HepG2 (cell line): ENCODE measurements around the gene LRRC45. TPM values are rescaled to one million over a fixed set of nuclear protein-coding genes. Genes with fewer than 3 reads are reported as not detected.

Experiments
- CREM ChIP-seq, 2 experiments: sonication (generic) in 1 of 2; formaldehyde crosslinking in 1 of 2; IDR thresholded peaks; 2 replicates each; pipeline versions ENCODE4 v1.4.0 to v1.6.1; 2016 to 2020; ENCODE audit warnings: antibody characterized with exemption in 1 of 2, mild to moderate bottlenecking in 1 of 2, missing genetic modification reagents in 1 of 2
- DMAP1 ChIP-seq: IDR thresholded peaks from 2 replicates; pipeline ENCODE4 v1.6.1; 2016
- EHMT2 ChIP-seq: fragments of 200-600 bp; sonication (generic); IDR thresholded peaks from 2 replicates; pipeline ENCODE4 v1.7.0; 2017; ENCODE audit warnings: antibody characterized with exemption, low read depth, low read length, borderline replicate concordance
- ETS1 ChIP-seq: sonication (generic); formaldehyde crosslinking; IDR thresholded peaks from 2 replicates; pipeline ENCODE4 v1.4.0; 2020; ENCODE audit warnings: missing genetic modification reagents
- FOSL1 ChIP-seq: sonication (generic); formaldehyde crosslinking; IDR thresholded peaks from 2 replicates; pipeline ENCODE4 v1.9.0; 2021; ENCODE audit warnings: missing genetic modification reagents, borderline replicate concordance
- GLI4 ChIP-seq: sonication (generic); formaldehyde crosslinking; IDR thresholded peaks from 2 replicates; pipeline ENCODE4 v1.5.1; 2020; ENCODE audit warnings: missing genetic modification reagents, mild to moderate bottlenecking, moderate library complexity, borderline replicate concordance
- GTF3A ChIP-seq: sonication (generic); formaldehyde crosslinking; conservative IDR thresholded peaks from 2 replicates; pipeline ENCODE4 v1.4.0; 2020; ENCODE audit warnings: mild to moderate bottlenecking, missing genetic modification reagents
- HNRNPL ChIP-seq: fragments of 200-400 bp; formaldehyde crosslinking; IDR thresholded peaks from 2 replicates; pipeline ENCODE4 v1.6.1; 2017; ENCODE audit warnings: mild to moderate bottlenecking, low read depth, low read length
- KDM2A ChIP-seq: sonication (generic); formaldehyde crosslinking; IDR thresholded peaks from 2 replicates; pipeline ENCODE4 v1.4.0; 2020; ENCODE audit warnings: low read depth, missing genetic modification reagents, borderline replicate concordance
- MAFK ChIP-seq, 2 experiments: IDR thresholded peaks in 1 of 2; conservative IDR thresholded peaks in 1 of 2; 2 replicates each; pipeline ENCODE4 v1.6.1; 2011; ENCODE audit warnings: improper control_type of control experiment in 2 of 2, low read length in 2 of 2
- MAX ChIP-seq: IDR thresholded peaks from 2 replicates; pipeline ENCODE4 v1.6.1; 2012; ENCODE audit warnings: inconsistent platforms
- NRL ChIP-seq: sonication (generic); formaldehyde crosslinking; IDR thresholded peaks from 2 replicates; pipeline ENCODE4 v1.5.0; 2020; ENCODE audit warnings: missing genetic modification reagents, mild to moderate bottlenecking, moderate library complexity, borderline replicate concordance
- RARA ChIP-seq: IDR thresholded peaks from 2 replicates; pipeline ENCODE4 v1.6.1; 2016; ENCODE audit warnings: missing genetic modification reagents, missing compliant biosample characterization
- REL ChIP-seq: sonication (generic); formaldehyde crosslinking; conservative IDR thresholded peaks from 2 replicates; pipeline ENCODE4 v1.8.0; 2022; ENCODE audit warnings: mild to moderate bottlenecking, missing genetic modification reagents, moderate library complexity
- SP4 ChIP-seq: sonication (generic); formaldehyde crosslinking; IDR thresholded peaks from 2 replicates; pipeline ENCODE4 v1.8.1; 2023; ENCODE audit warnings: mild to moderate bottlenecking, missing genetic modification reagents
- TGIF2 ChIP-seq: IDR thresholded peaks from 2 replicates; pipeline ENCODE4 v1.6.1; 2016; ENCODE audit warnings: control low read depth, missing compliant biosample characterization
- ZNF318 ChIP-seq: sonication (generic); formaldehyde crosslinking; IDR thresholded peaks from 2 replicates; pipeline ENCODE4 v1.4.0; 2020; ENCODE audit warnings: mild to moderate bottlenecking, missing genetic modification reagents
- ZNF354B ChIP-seq: sonication (generic); formaldehyde crosslinking; IDR thresholded peaks from 2 replicates; pipeline ENCODE4 v1.8.0; 2022; ENCODE audit warnings: mild to moderate bottlenecking, missing genetic modification reagents
- ZNF557 ChIP-seq: sonication (generic); formaldehyde crosslinking; IDR thresholded peaks from 2 replicates; pipeline ENCODE4 v1.4.0; 2020; ENCODE audit warnings: missing genetic modification reagents
- ZNF777 ChIP-seq: sonication (generic); formaldehyde crosslinking; IDR thresholded peaks from 2 replicates; pipeline ENCODE4 v1.4.0; 2020; ENCODE audit warnings: missing genetic modification reagents
- ZNF792 ChIP-seq: IDR thresholded peaks from 2 replicates; pipeline ENCODE4 v1.6.1; 2016
- polyA plus RNA-seq, 8 experiments: library from polyadenylated mRNA; depleted of rRNA in 3 of 8; stranded (reverse) in 7 of 8; unstranded in 1 of 8; fragments of >200 nt; fragmentation: Illumina TruSeq in 4 of 8; extraction: Trizol in 4 of 8; gene quantifications; 2 replicates each; pipeline versions ENCODE4 v1.2.1 to v1.2.3, GENCODE V29; 2011 to 2016; ENCODE audit warnings: low read depth in 4 of 8, missing spikeins in 1 of 8, mixed read lengths in 1 of 8; ENCODE audit not compliant: insufficient read depth in 1 of 8
- total RNA-seq, 5 experiments: library from RNA; depleted of rRNA; stranded (reverse); fragments of >200 nt; fragmentation: Illumina TruSeq; extraction: Trizol; gene quantifications; 2 replicates each; pipeline ENCODE4 v1.2.3, GENCODE V29; 2016; ENCODE audit warnings: low read depth in 1 of 5

LRRC45 gene
- total and polyA plus RNA-seq, 2 of the 13 experiments (the other 11 are each of a cell fraction or from before 2014, with no cell fraction given) = 11.6 to 48.1 TPM

GRCh38 chr17:82022310-82022980 lies 660 bp upstream of the LRRC45 start, which contains the start of gene CENPX (continued):
- no peak; the same call in 1 of the 2 replicates for TF ChIP-seq ZNF318 (CRISPR knock-in tag)
- TF ChIP-seq NRL (CRISPR knock-in tag) = peak; percentile 59
- peak; percentile 43; the same call in 1 of the 2 replicates for TF ChIP-seq ZNF777 (CRISPR knock-in tag)
- TF ChIP-seq HNRNPL = peak; percentile 66
- peak; percentile 65 for TF ChIP-seq MAX
- no peak for TF ChIP-seq TGIF2
- TF ChIP-seq ZNF354B (CRISPR knock-in tag) = no peak
- no peak for TF ChIP-seq SP4
- TF ChIP-seq KDM2A (CRISPR knock-in tag) = peak; percentile 28; the same call in 1 of the 2 replicates
- TF ChIP-seq ZNF792 (CRISPR knock-in tag) = no peak
- no peak for TF ChIP-seq DMAP1 (CRISPR knock-in tag)
- TF ChIP-seq MAFK (conservative IDR thresholded peaks at IDR 0.05 in 1 of 2, IDR thresholded peaks at IDR 0.05 in 1 of 2; ENCODE audit: low read length in 2 of 2) = no peak
- TF ChIP-seq REL (CRISPR knock-in tag) = no peak
- peak; percentile 64 for TF ChIP-seq RARA (CRISPR knock-in tag)
- TF ChIP-seq CREM (IDR thresholded peaks at IDR 0.05) = no peak
- no peak for TF ChIP-seq CREM (CRISPR knock-in tag; IDR thresholded peaks at IDR 0.05)
- 0 out of 2 replicates have a peak, but pooled peaks have one; percentile 23 for TF ChIP-seq ZNF557 (CRISPR knock-in tag)
- no peak for TF ChIP-seq GLI4 (CRISPR knock-in tag)
- no peak for TF ChIP-seq GTF3A (CRISPR knock-in tag)
- no peak for TF ChIP-seq FOSL1 (CRISPR knock-in tag)
- TF ChIP-seq ETS1 = 0 out of 2 replicates have a peak, but pooled peaks have one; percentile 63
- TF ChIP-seq EHMT2 = no peak
